ENCODE measurements around the gene MLLT3. TPM values are rescaled to one million over a fixed set of nuclear protein-coding genes. Genes with fewer than 3 reads are reported as not detected.

The MLLT3 gene
- total RNA-seq, 1 donor from 2014 or later, result 9.4 TPM

- no peak for DNase-seq (ENCODE audit: low read depth, low spot score)
Observed at GRCh38 chr9:20390400-20390799, 231.9 kb downstream of the MLLT3 start.

- DNase-seq (ENCODE audit: low read depth, low spot score), result no peak
Observed at GRCh38 chr9:20387062-20387461, 235.2 kb downstream of the MLLT3 start.

GRCh38 chr9:20384642-20385041 is 237.7 kb downstream of the MLLT3 start:
- no peak for DNase-seq (ENCODE audit: low read depth, low spot score)

GRCh38 chr9:20382460-20383071 is 239.7 kb downstream of the MLLT3 start:
- DNase-seq (ENCODE audit: low read depth, low spot score), result no peak

GRCh38 chr9:20380546-20380945 is 241.8 kb downstream of the MLLT3 start:
- no peak for DNase-seq (ENCODE audit: low read depth, low spot score)

- no peak for DNase-seq (ENCODE audit: low read depth, low spot score)
Observed at GRCh38 chr9:20379804-20380225, 242.5 kb downstream of the MLLT3 start.

- DNase-seq (ENCODE audit: low read depth, low spot score), result no peak
Observed at GRCh38 chr9:20378851-20379250, 243.4 kb downstream of the MLLT3 start.

GRCh38 chr9:20377790-20378189 is 244.5 kb downstream of the MLLT3 start:
- DNase-seq (ENCODE audit: low read depth, low spot score), result no peak

- no peak for DNase-seq (ENCODE audit: low read depth, low spot score)
Observed at GRCh38 chr9:20376731-20377375, 245.4 kb downstream of the MLLT3 start.

GRCh38 chr9:20376042-20376441 is 246.3 kb downstream of the MLLT3 start:
- DNase-seq (ENCODE audit: low read depth, low spot score), result no peak

GRCh38 chr9:20373263-20373662 is 249.0 kb downstream of the MLLT3 start:
- DNase-seq (ENCODE audit: low read depth, low spot score), result no peak

GRCh38 chr9:20369391-20369790 is 252.9 kb downstream of the MLLT3 start:
- DNase-seq (ENCODE audit: low read depth, low spot score), result no peak

GRCh38 chr9:20367855-20368254 is 254.4 kb downstream of the MLLT3 start:
- no peak for DNase-seq (ENCODE audit: low read depth, low spot score)

GRCh38 chr9:20364959-20365358 is 257.3 kb downstream of the MLLT3 start:
- DNase-seq (ENCODE audit: low read depth, low spot score), result no peak

GRCh38 chr9:20363233-20363632 is 259.1 kb downstream of the MLLT3 start:
- DNase-seq (ENCODE audit: low read depth, low spot score), result no peak

GRCh38 chr9:20361656-20362570 is 260.4 kb downstream of the MLLT3 start:
- DNase-seq (ENCODE audit: low read depth, low spot score), result no peak

GRCh38 chr9:20361229-20361628 is 261.1 kb downstream of the MLLT3 start:
- no peak for DNase-seq (ENCODE audit: low read depth, low spot score)

- no peak for DNase-seq (ENCODE audit: low read depth, low spot score)
Observed at GRCh38 chr9:20358207-20358606, 264.1 kb downstream of the MLLT3 start.

- no peak for DNase-seq (ENCODE audit: low read depth, low spot score)
Observed at GRCh38 chr9:20357037-20357432, 265.3 kb downstream of the MLLT3 start.

- peak; percentile 71 for DNase-seq (ENCODE audit: low read depth, low spot score)
Observed at GRCh38 chr9:20356403-20357036, 265.8 kb downstream of the MLLT3 start.

GRCh38 chr9:20355022-20355421 is 267.3 kb downstream of the MLLT3 start:
- no peak for DNase-seq (ENCODE audit: low read depth, low spot score)
